Fibroblast of lung (primary cell): ENCODE data around the gene NXPH4. TPM values are rescaled to one million over a fixed set of nuclear protein-coding genes. Genes with fewer than 3 reads are reported as not detected.

Source experiments
- DNase-seq, 2 donors: peaks; one replicate each; pipeline versions ENCODE4 v3.0.0 to v3.0.0-alpha.2; 2010; ENCODE audit warnings: low read depth in 2 of 2
- H2AFZ ChIP-seq: 2 replicates; pipeline ENCODE4 v1.5.1; 2012; ENCODE audit warnings: low read length, control low read depth, inconsistent platforms
- H3K27ac ChIP-seq: 2 replicates; pipeline ENCODE4 v1.5.1; 2011; ENCODE audit warnings: low read length, control low read depth; ENCODE audit not compliant: insufficient read depth
- H3K27me3 ChIP-seq: 2 replicates; pipeline ENCODE4 v1.5.1; 2011; ENCODE audit warnings: mild to moderate bottlenecking, low read length; ENCODE audit not compliant: control insufficient read depth, insufficient read depth
- H3K36me3 ChIP-seq: 2 replicates; pipeline ENCODE4 v1.5.1; 2011; ENCODE audit warnings: low read length; ENCODE audit not compliant: control insufficient read depth, insufficient read depth
- H3K4me1 ChIP-seq: 2 replicates; pipeline ENCODE4 v1.5.1; 2011; ENCODE audit warnings: low read length; ENCODE audit not compliant: control insufficient read depth, insufficient read depth; ENCODE audit errors: extremely low read depth
- H3K4me2 ChIP-seq: 2 replicates; pipeline ENCODE4 v1.5.1; 2011; ENCODE audit warnings: low read length, control low read depth; ENCODE audit not compliant: insufficient read depth; ENCODE audit errors: extremely low read depth
- H3K4me3 ChIP-seq, 4 experiments: fragments of 200-600 bp in 1 of 4; sonication (generic) in 1 of 4; replicated peaks in 1 of 4; 2 replicates each; pipeline ENCODE4 v1.5.1; 2011 to 2016; ENCODE audit warnings: low read length in 4 of 4, low read depth in 3 of 4, mild to moderate bottlenecking in 3 of 4, control low read depth in 2 of 4, inconsistent platforms in 1 of 4, mixed read lengths in 1 of 4; ENCODE audit not compliant: insufficient read depth in 1 of 4; ENCODE audit errors: control extremely low read depth in 1 of 4
- H3K79me2 ChIP-seq: 2 replicates; pipeline ENCODE4 v1.5.1; 2012; ENCODE audit warnings: mild to moderate bottlenecking, low read length, inconsistent platforms; ENCODE audit not compliant: control insufficient read depth, insufficient read depth
- H3K9ac ChIP-seq: 2 replicates; pipeline ENCODE4 v1.5.1; 2011; ENCODE audit warnings: mild to moderate bottlenecking, low read length, control low read depth; ENCODE audit not compliant: insufficient read depth
- H3K9me3 ChIP-seq: 2 replicates; pipeline ENCODE4 v1.5.1; 2012; ENCODE audit warnings: low read depth, low read length; ENCODE audit not compliant: control insufficient read depth, insufficient read depth
- H4K20me1 ChIP-seq: 2 replicates; pipeline ENCODE4 v1.5.1; 2011; ENCODE audit warnings: low read length; ENCODE audit not compliant: control insufficient read depth, insufficient read depth; ENCODE audit errors: extremely low read depth
- CTCF ChIP-seq, 2 donors: IDR thresholded peaks in 1 of 2; conservative IDR thresholded peaks in 1 of 2; 1 replicate in 1 of 2; 2 replicates in 1 of 2; pipeline ENCODE4 v1.5.1; 2011 to 2012; ENCODE audit warnings: low read length in 2 of 2, control low read depth in 1 of 2, inconsistent platforms in 1 of 2, low read depth in 1 of 2, mild to moderate bottlenecking in 1 of 2
- EZH2 ChIP-seq: IDR thresholded peaks from 2 replicates; pipeline ENCODE4 v1.5.1; 2012; ENCODE audit warnings: low read length, control low read depth, mild to moderate bottlenecking; ENCODE audit errors: missing control alignments
- polyA plus RNA-seq, 2 donors: library from polyadenylated mRNA; depleted of rRNA in 1 of 2; stranded (reverse) in 1 of 2; unstranded in 1 of 2; fragments of >200 nt; gene quantifications; 2 replicates each; pipeline ENCODE4 v1.2.1, GENCODE V29; 2011 to 2012; ENCODE audit warnings: missing spikeins in 1 of 2
- total RNA-seq: library from RNA; depleted of rRNA; stranded (reverse); fragments of >200 nt; gene quantifications from 2 replicates; pipeline ENCODE4 v1.2.1, GENCODE V29; 2014

Gene NXPH4
- total and polyA plus RNA-seq, 2 donors (not counting 1 experiment from before 2014, with no cell fraction given): 0.50 to 1.9 TPM

GRCh38 chr12:57188090-57188425 lies 28.5 kb upstream of the NXPH4 start:
- H4K20me1 ChIP-seq: no peaks in the 10 kb centered on the region
- TF ChIP-seq CTCF (conservative IDR thresholded peaks at IDR 0.05 in 1 of 2, IDR thresholded peaks at IDR 0.05 in 1 of 2; ENCODE audit: low read depth in 1 of 2, low read length in 2 of 2) (no peak), EZH2 (no peak)

GRCh38 chr12:57190037-57190436 lies 26.6 kb upstream of the NXPH4 start:
- H3K27ac ChIP-seq: no peak overlapping the region
- no peaks in the 10 kb centered on the region for H3K79me2 ChIP-seq
- H3K4me2 ChIP-seq: no peak overlapping the region
- DNase-seq: peak in 1 of 2 donors; percentile 35
- no peak overlapping the region for H3K4me3 ChIP-seq
- no peak overlapping the region for H2AFZ ChIP-seq
- H3K27me3 ChIP-seq: no peaks in the 10 kb centered on the region
- H3K9ac ChIP-seq: no peak overlapping the region
- no peak for TF ChIP-seq CTCF (conservative IDR thresholded peaks at IDR 0.05 in 1 of 2, IDR thresholded peaks at IDR 0.05 in 1 of 2; ENCODE audit: low read depth in 1 of 2, low read length in 2 of 2)
- no peak for TF ChIP-seq EZH2
- H4K20me1 ChIP-seq: no peaks in the 10 kb centered on the region
- H3K9me3 ChIP-seq: no peaks in the 10 kb centered on the region
- peaks cover 82% of the 10 kb centered on the region for H3K36me3 ChIP-seq
- H3K4me1 ChIP-seq: no peaks in the 10 kb centered on the region

More at GRCh38 chr12:57188090-57188425, 28.5 kb upstream of the NXPH4 start:
- H3K4me3 ChIP-seq: no peak overlapping the region
- no peaks in the 10 kb centered on the region for H3K79me2 ChIP-seq
- H3K9ac ChIP-seq: no peak overlapping the region
- H3K9me3 ChIP-seq: no peaks in the 10 kb centered on the region
- no peak for DNase-seq
- H3K27me3 ChIP-seq: no peaks in the 10 kb centered on the region
- H3K36me3 ChIP-seq: peaks cover 82% of the 10 kb centered on the region
- H2AFZ ChIP-seq: no peak overlapping the region
- H3K27ac ChIP-seq: no peak overlapping the region
- H3K4me1 ChIP-seq: no peaks in the 10 kb centered on the region
- no peak overlapping the region for H3K4me2 ChIP-seq

- Histone ChIP-seq H3K9ac (no peak overlapping the region), H4K20me1 (no peaks in the 10 kb centered on the region), H3K9me3 (no peaks in the 10 kb centered on the region), H3K27ac (no peak overlapping the region), H3K79me2 (no peaks in the 10 kb centered on the region), H2AFZ (no peak overlapping the region), H3K36me3 (peaks cover 83% of the 10 kb centered on the region), H3K4me1 (no peaks in the 10 kb centered on the region), H3K4me2 (no peak overlapping the region), H3K27me3 (no peaks in the 10 kb centered on the region), H3K4me3 (no peak overlapping the region)
- no peak for DNase-seq
- TF ChIP-seq CTCF (conservative IDR thresholded peaks at IDR 0.05 in 1 of 2, IDR thresholded peaks at IDR 0.05 in 1 of 2; ENCODE audit: low read depth in 1 of 2, low read length in 2 of 2) (no peak), EZH2 (no peak)
Measured at GRCh38 chr12:57190821-57191220, 25.8 kb upstream of the NXPH4 start.
